A549 (cell line): Measurements from ENCODE around the gene PSMD12.

Source experiments
- BHLHE40 ChIP-seq: IDR thresholded peaks from 2 replicates; pipeline ENCODE4 v1.6.1; 2012; ENCODE audit warnings: low read depth, low read length, inconsistent platforms
- CHD2 ChIP-seq: fragments of 150-350 bp; IDR thresholded peaks from 2 replicates; pipeline ENCODE4 v1.6.1; 2014; ENCODE audit warnings: low read length; ENCODE audit not compliant: partially characterized antibody
- EHMT2 ChIP-seq: fragments of 200-600 bp; sonication (generic); IDR thresholded peaks from 2 replicates; pipeline ENCODE4 v1.6.1; 2016; ENCODE audit warnings: antibody characterized with exemption, low read depth, mild to moderate bottlenecking, moderate library complexity
- ESRRA ChIP-seq: fragments of 150-350 bp; IDR thresholded peaks from 2 replicates; pipeline ENCODE4 v1.6.1; 2014; ENCODE audit warnings: mild to moderate bottlenecking, low read length, borderline replicate concordance
- HOXA7 ChIP-seq: fragments of 250-450 bp; sonication (Bioruptor Pico); IDR thresholded peaks from 2 replicates; pipeline ENCODE4 v1.5.0; 2020; ENCODE audit warnings: mild to moderate bottlenecking, moderate library complexity
- KDM1A ChIP-seq: fragments of 200-600 bp; sonication (generic); IDR thresholded peaks from 2 replicates; pipeline ENCODE4 v1.6.1; 2016; ENCODE audit warnings: low read depth, mild to moderate bottlenecking
- MAFK ChIP-seq: fragments of 450-650 bp; IDR thresholded peaks from 2 replicates; pipeline ENCODE4 v1.6.1; 2014; ENCODE audit not compliant: partially characterized antibody
- POLR2A ChIP-seq: IDR thresholded peaks from 2 replicates; pipeline ENCODE4 v1.6.1; 2012; ENCODE audit warnings: mild to moderate bottlenecking, low read length
- POLR2AphosphoS2 ChIP-seq: conservative IDR thresholded peaks from 2 replicates; pipeline ENCODE4 v1.6.1; 2012; ENCODE audit warnings: low read length, improper control_type of control experiment, inconsistent platforms
- RAD21 ChIP-seq, 2 experiments: fragments of >200 bp in 1 of 2; sonication (Bioruptor Twin) in 1 of 2; formaldehyde crosslinking in 1 of 2; IDR thresholded peaks in 1 of 2; conservative IDR thresholded peaks in 1 of 2; 2 replicates in 1 of 2; 3 replicates in 1 of 2; pipeline ENCODE4 v1.6.1; 2012 to 2018; ENCODE audit warnings: inconsistent platforms in 1 of 2
- RCOR1 ChIP-seq: fragments of 150-350 bp; IDR thresholded peaks from 2 replicates; pipeline ENCODE4 v1.6.1; 2014; ENCODE audit warnings: antibody characterized with exemption, low read length, low read depth
- TF ChIP-seq, protein P1 (sequence below): fragments of 200-600 bp; sonication (generic); IDR thresholded peaks from 2 replicates; pipeline ENCODE4 v1.6.1; 2016; ENCODE audit warnings: antibody characterized with exemption, mild to moderate bottlenecking, moderate library complexity
- TF ChIP-seq, protein P2 (sequence below): fragments of >200 bp; sonication (Bioruptor Twin); formaldehyde crosslinking; IDR thresholded peaks from 3 replicates; pipeline ENCODE4 v1.5.1; 2016
- TF ChIP-seq, protein P3 (sequence below): IDR thresholded peaks from 2 replicates; pipeline ENCODE4 v1.6.1; 2012

DNA sequence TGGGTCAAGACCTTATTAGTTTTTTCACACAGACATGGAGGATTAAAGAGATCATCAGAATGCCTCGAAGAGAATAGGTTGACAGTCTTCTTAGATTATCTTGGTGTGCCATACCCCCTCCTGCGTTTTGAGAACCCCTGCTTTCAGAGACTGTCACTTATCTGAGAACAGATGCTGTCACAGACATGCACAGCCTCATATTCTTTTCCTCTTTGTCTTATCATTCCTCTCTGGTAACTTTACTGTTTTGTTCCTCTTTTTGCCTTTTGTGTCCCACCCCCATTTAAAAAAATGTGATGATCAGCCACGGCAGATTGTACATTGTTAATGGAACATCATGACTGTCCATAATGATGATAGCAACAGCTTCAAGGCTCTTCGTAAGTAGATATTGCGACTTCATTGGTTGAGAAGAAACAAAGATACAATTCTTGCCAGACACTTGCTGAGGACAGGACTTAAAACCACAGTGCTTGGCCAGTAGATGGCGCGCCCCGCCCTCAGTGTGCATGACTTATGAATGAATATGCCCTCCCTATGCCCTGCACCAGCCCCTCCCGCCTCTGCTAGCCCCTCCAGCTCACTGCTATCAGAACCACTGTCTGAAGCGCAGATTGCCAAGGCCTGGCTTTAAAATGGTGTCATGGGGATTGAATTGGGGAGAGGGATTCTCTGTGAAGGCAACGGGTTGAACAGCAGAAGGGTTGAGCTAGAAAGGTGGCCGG lies 8.1 kb upstream of the PSMD12 start:
- TF ChIP-seq, protein P1, sequence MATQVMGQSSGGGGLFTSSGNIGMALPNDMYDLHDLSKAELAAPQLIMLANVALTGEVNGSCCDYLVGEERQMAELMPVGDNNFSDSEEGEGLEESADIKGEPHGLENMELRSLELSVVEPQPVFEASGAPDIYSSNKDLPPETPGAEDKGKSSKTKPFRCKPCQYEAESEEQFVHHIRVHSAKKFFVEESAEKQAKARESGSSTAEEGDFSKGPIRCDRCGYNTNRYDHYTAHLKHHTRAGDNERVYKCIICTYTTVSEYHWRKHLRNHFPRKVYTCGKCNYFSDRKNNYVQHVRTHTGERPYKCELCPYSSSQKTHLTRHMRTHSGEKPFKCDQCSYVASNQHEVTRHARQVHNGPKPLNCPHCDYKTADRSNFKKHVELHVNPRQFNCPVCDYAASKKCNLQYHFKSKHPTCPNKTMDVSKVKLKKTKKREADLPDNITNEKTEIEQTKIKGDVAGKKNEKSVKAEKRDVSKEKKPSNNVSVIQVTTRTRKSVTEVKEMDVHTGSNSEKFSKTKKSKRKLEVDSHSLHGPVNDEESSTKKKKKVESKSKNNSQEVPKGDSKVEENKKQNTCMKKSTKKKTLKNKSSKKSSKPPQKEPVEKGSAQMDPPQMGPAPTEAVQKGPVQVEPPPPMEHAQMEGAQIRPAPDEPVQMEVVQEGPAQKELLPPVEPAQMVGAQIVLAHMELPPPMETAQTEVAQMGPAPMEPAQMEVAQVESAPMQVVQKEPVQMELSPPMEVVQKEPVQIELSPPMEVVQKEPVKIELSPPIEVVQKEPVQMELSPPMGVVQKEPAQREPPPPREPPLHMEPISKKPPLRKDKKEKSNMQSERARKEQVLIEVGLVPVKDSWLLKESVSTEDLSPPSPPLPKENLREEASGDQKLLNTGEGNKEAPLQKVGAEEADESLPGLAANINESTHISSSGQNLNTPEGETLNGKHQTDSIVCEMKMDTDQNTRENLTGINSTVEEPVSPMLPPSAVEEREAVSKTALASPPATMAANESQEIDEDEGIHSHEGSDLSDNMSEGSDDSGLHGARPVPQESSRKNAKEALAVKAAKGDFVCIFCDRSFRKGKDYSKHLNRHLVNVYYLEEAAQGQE: no peak
- TF ChIP-seq, protein P2, sequence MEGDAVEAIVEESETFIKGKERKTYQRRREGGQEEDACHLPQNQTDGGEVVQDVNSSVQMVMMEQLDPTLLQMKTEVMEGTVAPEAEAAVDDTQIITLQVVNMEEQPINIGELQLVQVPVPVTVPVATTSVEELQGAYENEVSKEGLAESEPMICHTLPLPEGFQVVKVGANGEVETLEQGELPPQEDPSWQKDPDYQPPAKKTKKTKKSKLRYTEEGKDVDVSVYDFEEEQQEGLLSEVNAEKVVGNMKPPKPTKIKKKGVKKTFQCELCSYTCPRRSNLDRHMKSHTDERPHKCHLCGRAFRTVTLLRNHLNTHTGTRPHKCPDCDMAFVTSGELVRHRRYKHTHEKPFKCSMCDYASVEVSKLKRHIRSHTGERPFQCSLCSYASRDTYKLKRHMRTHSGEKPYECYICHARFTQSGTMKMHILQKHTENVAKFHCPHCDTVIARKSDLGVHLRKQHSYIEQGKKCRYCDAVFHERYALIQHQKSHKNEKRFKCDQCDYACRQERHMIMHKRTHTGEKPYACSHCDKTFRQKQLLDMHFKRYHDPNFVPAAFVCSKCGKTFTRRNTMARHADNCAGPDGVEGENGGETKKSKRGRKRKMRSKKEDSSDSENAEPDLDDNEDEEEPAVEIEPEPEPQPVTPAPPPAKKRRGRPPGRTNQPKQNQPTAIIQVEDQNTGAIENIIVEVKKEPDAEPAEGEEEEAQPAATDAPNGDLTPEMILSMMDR: peak; percentile 98
- no peak for TF ChIP-seq POLR2AphosphoS2
- no peak for TF ChIP-seq RCOR1
- no peak for TF ChIP-seq POLR2A
- TF ChIP-seq, protein P3, sequence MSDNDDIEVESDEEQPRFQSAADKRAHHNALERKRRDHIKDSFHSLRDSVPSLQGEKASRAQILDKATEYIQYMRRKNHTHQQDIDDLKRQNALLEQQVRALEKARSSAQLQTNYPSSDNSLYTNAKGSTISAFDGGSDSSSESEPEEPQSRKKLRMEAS: no peak
- TF ChIP-seq RAD21 (conservative IDR thresholded peaks at IDR 0.05 in 1 of 2, IDR thresholded peaks at IDR 0.05 in 1 of 2): peak; percentile 94 to 96
- no peak for TF ChIP-seq BHLHE40
- no peak for TF ChIP-seq KDM1A
- TF ChIP-seq HOXA7 (CRISPR knock-in tag): no peak
- no peak for TF ChIP-seq ESRRA
- TF ChIP-seq EHMT2: no peak
- TF ChIP-seq CHD2: no peak
- no peak for TF ChIP-seq MAFK
